GM18858 (cell line): ENCODE results near the gene HSH2D.

Experiments used
- ATAC-seq: cut with Tn5 transposase; IDR thresholded peaks from one replicate; pipeline ENCODE4 v1.9.1; 2021; ENCODE audit not compliant: unreplicated experiment

The HSH2D gene

DNA sequence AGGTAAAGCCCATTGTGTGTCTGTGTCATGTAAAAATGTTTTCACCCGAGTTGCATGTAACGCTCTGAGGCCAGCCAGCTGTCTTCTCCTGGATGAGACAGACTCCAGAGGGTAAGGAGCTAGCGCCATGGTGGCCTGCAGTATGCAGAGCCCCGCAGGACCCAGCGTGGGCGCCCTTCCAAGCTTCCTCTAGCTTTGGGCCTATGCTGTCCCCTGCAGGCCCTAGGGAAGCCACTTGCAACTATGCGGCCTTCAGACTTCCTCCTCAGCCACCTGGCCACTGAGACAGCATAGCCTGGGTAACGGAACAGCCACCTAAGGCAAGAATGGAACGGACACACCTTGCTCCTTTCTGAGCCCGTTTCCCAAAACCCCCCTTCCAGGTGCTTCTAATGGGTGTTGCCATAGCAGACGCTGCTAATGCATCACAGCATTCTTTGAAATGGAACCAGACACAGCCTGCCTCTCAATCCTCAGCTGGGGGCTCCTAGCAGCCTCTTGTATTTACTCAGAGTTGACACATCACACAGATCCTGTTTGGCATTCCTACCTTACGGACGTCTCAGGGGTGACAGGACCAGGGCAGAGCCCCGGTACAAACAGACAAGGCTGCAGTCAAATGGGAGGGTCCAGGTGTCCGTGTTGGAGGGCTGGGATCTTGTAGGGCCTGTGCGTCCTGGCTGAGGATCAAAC is 47.9 kb downstream of the HSH2D start:
- no peak for ATAC-seq

DNA sequence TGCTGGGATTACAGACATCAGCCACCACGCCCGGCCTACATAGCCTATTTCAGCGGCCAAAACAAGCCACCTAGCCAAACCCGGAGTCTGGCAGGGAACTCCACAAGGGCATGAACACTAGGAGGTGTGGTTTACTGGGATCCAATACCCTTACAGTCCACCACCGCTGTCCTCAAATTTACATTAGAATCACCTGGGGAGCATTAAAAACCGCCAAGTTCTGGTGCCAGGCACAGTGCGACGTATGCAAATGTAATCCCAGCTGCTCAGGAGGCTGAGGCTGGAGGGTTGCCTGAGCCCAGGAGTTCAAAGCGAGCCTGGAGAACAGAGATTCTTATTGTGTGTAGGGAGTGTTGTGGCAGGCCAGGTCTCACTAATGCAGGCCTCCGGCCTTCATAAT is 50.0 kb downstream of the HSH2D start:
- no peak for ATAC-seq

- ATAC-seq, result no peak
These were observed 53.7 kb downstream of the HSH2D start for GRCh38 chr19:16197188-16197621.

- ATAC-seq, result peak; percentile 73
These were observed 54.3 kb downstream of the HSH2D start, which contains the start of gene AP1M1 for GRCh38 chr19:16197622-16198369. Gene AP1M1, plus strand, starts transcription at chr19:16197911. Its CDS starts 116 bp downstream, at chr19:16198027.

GRCh38 chr19:16198370-16198651 is 54.8 kb downstream of the HSH2D start:
- no peak for ATAC-seq

DNA sequence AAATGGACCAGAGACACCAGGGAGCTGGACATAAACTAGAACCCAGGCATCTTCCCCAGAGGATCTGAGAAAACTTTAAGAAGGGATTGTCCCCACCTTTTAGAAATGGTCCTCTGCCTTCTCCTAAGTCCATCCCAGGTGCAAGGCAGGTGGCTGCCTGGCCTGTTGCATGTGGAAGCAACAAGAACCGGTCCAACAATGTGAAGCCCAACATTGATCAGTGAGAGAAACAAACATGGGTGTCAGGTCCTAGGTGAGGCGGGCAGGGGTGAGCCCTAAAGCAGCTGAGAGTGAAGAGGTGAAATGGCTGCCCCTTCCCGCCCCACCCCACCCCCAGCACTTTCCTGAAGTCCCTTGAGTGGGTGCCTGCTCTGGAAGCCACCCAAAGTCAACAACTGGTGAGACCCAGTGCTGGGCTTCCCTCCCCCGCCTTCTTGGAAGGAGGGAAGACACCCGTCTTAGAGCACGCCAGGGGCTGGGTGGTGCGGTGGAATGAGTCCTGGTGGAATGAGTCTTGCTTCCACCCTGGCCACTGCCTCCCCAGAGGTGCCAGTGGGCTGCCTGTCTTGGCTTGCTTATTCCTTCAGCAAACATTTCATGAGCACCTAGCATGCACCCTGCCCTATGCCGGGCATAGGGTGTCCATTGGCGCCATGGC is 55.9 kb downstream of the HSH2D start:
- ATAC-seq, result no peak

DNA sequence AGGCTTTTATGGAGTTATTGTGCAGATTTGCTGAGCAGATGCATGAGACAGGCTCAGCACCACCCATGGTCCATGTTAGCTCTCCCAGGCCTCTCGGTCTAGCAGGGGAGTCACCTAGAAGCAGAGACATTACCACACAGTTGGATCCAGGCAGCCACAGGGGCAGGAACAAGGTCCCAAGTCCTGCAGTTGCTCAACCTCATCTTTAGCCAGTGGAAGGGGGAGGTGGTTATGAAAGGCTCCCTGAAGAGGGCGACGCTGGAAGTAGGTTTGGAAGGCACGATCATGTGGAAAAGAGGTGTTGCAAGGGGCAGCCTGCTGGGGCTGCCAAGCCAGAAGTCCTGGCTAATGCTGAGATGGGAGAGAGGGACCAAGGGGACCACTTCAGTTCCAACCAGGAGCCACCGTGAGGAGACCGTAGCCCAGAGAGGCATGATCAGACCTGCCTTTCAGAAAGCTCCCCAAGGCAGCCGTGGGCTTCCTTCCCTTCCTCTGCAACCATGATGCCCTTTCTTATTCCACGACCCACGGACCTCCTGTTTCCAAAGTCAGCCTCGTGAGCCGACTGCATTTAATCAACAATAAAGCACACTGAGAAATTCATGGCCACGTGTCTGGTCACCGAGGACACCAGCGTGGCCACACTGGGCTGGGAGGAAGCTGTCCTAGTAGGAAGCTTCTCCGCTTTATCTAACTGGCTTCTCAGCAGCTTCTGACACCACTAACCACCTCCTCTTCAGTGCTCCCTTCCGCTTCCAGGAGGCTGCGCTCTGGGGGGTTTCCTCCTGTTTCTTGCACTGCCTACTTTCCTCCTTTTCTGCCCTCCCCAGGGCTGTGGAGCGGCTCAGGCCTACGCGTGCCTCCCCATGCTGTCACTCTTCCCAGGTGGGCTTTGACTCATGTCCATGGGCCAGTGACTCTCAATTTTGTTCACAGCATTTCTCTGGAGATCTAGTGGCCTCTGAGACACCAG is 56.8 kb downstream of the HSH2D start:
- no peak for ATAC-seq

DNA sequence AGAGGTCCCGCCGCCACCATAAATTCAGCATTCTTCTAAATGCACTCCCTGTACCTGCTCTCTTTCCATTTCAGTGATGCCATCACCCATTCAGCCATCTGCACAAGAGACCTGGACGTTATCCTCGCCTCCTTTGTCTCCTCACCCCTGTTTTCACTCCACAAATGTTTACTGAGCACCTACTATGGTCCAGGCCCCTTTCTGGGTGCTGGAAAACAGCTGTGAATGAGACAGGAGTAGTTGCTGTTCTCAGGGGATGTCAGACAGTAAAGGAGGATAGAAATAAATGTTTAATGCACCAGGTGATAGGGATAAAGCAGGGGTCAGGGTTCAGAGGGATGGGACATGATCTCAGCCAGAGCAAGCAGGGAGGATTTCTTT is 57.5 kb downstream of the HSH2D start:
- ATAC-seq, result no peak

DNA sequence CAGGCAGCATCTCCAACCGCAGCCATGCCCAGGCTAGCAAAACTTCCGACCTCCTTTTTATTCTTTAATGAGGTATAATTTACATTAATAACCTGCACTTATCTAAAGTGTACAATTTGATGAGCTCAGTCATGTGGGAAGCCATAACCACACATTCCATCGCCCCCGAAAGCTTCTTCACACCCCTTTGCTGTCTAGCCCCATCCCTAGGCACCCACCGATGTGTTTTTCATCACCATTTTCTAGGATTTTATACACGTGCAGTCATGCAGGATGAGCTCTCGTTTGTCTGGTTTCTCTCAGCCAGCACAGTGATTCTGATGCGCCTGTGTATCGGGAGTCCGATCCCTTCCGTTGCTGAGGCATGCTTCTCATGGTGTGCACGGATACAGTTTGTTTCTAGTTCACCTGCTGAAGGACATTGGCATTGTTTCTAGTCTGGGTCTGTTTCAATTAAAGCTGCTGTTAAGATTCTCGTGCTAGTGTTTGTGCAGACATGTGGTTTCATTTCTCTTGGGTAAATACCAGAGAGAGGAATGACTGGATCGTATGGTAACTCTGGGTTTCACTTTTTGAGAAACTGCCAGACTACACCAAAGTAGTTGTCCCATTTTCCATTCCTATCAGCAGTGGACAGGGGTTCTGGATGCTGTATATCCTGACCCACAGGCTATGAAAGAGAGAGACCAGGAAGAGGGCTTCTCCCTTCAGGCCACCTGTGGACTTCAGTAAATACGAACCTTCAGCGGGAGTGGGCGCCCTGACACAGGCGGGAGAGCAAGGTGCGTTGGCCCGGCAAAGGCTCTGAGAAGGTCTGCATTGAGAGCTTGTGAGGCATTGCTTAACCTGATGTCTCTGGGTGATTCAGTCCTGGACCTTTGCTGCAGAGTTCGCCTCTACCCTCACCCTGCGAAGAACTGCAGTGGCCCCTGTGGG is 59.1 kb downstream of the HSH2D start:
- ATAC-seq, result no peak

- no peak for ATAC-seq
These were observed 59.9 kb downstream of the HSH2D start for GRCh38 chr19:16203256-16204004.

DNA sequence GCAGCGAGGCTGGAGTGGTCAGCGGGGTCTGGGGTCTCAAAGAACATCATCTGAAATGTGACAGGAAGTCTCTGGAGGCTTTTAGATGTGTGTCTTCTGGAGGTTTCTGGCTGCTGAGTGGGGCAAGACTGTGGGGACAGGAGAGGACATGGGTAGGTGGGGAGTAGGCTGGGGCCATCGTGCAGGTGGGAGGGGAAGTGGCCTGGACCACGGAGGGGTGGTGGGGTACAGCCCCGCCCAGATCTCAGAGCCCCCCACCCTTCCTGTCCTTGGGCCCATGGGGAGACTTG is 60.5 kb downstream of the HSH2D start:
- no peak for ATAC-seq

DNA sequence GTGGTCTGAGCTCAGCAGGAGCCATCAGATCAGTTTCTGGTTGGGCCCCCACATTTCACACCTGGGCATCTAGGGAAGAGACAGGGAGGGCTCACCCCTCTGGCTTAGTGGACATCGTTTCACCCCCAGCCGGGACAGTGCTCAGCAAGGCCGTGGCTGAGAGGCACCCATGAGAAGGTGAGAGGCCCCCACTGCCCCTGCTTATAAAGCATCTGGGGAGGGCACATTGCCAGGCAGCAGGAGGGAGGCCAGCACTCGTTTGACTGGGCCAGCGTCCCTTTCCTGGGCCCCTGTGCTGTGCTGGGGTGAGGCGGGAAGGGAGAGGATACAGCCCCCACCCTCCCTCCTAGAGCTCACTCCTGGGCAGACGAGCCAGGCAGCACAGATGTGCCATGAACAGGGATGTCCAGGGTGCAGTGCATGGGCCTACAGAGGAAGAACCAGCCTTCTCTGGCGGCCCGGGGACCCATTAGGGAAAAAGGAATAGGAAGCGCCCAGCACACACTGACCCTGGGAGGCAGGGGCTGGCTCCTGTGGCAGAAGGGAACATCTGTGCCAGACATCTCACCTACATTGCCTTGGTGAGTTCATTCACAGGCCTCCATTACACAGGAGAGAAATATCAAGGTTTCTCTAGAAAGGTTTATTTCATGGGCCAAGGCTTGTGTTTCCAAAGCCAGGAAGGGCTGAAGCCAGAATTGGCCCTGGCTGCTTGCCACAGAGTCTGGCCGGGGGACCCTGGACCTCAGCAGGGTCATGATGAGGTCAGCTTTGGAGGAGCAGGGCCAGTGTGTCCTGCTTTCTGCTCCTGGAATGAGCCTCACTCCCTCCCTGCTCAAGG is 61.9 kb downstream of the HSH2D start:
- ATAC-seq, result no peak

DNA sequence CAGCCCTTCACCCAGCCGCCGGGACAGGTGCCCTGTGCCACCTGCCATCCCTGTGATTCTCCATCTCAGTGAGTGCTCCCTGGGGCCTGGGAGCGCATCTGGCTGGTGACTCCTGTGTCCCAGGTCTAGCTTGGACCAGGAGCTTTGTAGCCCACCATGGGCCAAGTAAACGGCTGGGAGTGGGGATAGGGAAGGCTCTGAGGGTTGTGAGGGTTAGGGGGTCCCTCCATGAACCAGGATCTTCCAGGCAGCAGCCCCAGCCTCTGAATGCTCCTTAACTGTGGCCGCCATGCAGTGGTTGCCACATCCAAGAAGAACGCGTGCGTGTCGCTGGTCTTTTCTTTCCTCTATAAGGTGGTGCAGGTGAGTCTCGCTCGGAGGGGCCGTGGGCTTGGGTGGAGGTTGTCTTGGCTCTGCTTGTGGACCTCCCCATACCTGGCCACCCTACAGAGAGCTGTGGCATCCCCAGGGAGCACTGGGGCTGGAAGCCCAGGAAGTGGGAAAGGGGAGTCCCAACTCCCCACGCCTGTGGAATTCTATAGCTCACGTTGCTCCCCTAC is 62.6 kb downstream of the HSH2D start:
- no peak for ATAC-seq

DNA sequence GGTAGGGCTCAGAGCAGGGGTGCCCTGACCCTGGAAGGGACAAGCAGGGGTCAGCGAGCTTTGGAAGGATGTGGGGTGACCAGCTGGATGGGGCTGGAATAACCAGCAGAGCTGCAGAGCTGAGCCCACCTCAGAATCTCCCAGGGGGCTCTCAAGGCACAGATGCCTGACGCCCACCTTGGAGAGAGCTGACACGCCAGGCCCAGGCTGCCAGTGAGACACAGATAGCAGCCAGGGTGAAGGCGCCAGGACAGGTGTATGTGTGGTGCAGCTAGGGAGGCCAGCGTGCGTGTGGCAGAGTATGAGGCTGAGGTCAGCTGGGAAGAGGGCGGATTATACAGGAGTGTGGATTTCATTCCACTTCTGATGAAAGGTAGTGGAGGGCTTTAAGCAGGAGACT is 63.2 kb downstream of the HSH2D start:
- ATAC-seq, result no peak

GRCh38 chr19:16207063-16207462 is 63.6 kb downstream of the HSH2D start:
- ATAC-seq, result no peak

DNA sequence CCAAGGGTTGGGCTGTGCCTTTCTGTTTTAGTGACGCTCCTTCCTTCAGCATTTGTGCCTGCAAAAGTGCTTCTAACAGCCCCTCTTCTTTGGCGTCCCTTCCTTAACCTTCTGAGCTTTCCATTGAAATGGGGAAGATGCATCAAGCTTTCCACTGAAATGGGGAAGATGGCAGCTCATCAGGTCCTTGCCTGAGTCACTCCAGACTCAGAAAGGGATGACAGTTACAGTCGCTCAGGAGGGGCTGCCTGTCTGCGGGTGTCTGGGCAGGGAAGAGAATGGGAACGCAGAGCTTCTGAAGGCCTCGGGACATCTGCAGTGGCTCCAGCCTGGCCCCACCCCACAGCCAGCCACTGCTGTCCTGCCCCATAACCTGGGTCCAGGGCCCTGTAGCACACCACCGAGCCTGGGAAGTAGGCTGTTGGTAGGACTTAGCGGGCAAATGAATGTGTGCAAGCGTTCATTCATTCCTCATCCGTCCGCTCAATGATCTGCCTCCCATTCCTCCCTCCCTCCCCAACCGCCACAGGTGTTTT is 64.1 kb downstream of the HSH2D start:
- ATAC-seq, result no peak
